DMS53 treated with DMSO at 0.1 percent for 48 hours (cell line): ENCODE results near the gene DNAJC27.
A peak's percentile ranks its signal among the peaks of the same experiment; 100 is the strongest.
"Not testable (repeated sequence)": the region's sequence is repeated elsewhere in the genome, so short reads cannot be mapped to it uniquely, and the experiment has no call there.

Source experiments
- DNase-seq: peaks from one replicate; lab custom pipeline; 2025; ENCODE audit not compliant: unreplicated experiment; lab: John Stamatoyannopoulos, UW

DNAJC27 gene

DNA sequence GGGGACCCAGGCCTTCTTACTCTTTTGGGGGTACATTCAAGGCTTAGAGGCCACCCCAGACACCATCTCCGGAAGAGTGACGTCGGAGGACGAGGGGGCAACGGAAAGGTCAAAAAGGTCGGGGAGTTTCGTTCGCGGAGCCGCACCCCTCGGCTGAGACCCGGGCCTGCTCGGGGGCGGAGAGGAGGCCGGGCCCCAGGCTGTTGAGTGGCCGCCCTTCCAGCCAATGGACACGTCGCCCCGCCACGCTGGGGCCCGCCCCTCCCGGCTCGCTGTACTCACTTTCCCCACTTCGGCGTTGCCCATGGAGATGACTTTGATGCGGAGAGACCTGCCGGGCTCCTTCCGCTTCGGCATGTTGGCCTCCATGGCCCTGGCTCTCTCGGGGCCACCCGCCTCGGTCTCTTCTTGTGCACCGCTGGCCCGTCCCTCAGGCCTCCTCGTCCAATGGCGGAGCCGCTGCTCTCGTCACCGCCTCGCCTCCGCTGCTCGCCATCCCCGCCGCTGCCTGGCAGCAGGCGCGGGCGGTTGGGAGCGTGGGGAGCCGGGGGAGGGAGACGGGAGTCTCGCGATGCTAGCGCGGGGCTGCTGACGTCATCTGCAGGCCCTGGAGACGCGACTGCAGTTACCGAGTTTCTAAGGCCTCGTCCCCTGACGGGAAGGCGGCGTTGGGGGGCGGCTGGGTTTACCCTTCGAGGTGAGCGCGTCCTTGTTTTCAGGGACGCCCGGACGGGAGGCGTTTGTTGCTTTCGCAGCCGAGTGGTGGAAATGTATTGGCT lies at the start of gene DNAJC27:
Gene DNAJC27 (minus strand): TSS at position 420 of the 779 bp plus-strand sequence. CDS start 51 bp downstream, at position 369.
- peak; percentile 84 for DNase-seq

DNA sequence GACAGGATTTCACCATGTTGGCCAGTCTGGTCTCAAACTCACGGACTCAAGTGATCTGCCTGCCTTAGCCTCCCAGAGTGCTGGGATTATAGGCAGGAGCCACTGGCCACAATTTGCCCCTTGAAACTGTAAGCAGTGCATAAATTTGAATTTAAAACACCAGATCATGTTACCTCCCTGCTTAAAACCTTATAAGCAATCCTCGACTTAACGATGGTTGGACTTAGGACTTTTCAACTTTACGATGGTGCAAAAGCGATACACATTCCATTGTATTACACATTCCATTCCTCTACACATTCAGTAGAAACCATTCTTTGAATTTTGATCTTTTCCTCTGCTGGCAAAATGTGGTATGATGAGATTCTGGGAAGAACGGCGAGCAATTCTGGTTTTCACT lies 46.9 kb upstream of the DNAJC27 start:
- DNase-seq, result no peak

DNA sequence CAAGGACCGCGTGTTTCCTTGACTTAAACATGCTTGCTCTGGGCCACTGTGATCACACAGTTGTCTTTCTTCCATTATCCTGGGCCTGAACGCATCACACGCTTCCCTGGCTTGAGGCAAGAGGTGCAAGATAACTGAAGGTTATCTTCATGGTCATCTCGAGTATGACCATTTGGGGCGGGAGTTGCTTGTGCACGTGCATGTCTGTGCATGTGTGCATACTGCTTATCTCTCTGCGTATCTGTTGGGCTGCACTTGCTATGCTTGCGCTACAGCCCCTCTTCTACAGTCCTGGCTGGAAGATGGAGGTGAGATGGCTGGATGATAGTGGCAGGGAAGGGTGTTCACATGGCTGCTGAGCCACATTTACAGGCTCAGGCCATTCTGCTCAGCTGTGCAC lies 42.9 kb upstream of the DNAJC27 start:
- DNase-seq, result no peak

DNA sequence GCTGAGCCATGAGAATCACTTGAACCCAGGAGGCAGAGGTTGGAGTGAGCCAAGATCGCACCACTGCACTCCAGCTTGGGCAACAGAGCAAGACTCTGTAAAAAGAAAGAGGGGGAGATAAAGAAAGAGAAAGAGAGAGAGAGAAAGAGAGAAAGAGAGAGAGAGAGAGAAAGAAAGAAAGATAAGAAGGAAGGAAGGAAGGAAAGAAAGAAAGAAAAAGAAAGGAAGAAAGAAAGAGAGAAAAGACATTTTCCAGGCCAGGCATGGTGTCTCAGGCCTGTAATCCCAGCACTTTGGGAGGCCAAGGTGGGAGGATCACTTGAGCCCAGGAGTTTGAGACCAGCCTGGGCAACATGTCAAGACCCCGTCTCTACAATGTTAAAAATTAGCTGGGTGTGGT lies 39.6 kb upstream of the DNAJC27 start:
- DNase-seq, result not testable (repeated sequence)

DNA sequence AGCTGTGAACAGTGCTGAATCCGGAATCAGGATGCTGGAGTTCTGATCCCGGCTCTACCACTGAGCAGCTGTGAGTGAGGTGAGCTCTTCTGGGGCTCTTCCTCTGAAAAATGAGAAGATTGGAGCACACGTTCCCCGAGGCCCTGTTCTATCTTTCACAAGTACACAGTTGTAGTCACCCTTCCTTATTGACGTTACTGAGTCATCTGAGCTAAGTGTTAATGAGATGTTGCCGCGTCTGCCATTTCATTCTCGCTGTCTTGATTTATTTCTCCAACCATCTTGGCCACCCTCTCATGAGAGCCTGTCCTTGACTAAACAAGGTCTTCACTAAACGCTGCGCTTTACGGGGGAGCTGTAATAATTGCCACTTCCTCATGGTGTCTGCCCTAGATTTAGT lies 38.2 kb upstream of the DNAJC27 start:
- peak; percentile 31 for DNase-seq

DNA sequence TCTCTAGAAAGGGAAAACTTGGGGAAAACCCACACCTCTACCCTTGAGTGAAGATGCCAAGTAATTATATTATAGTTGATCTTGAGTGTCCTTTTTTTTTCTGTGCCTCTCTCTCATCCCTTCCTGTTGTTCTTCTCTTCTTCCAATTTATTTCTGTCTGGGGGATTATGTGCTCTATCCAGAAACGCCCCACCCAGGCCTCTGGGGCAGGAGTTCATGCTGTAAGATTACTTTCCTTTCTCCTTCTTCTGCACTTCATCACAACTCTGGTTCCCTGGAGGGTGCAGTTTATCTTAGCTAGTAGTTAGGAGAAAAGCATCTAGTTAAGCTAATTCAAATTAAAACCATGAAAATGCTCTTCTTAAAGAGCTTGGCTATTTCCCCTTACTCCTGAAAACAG lies 30.3 kb upstream of the DNAJC27 start:
- DNase-seq, result no peak

DNA sequence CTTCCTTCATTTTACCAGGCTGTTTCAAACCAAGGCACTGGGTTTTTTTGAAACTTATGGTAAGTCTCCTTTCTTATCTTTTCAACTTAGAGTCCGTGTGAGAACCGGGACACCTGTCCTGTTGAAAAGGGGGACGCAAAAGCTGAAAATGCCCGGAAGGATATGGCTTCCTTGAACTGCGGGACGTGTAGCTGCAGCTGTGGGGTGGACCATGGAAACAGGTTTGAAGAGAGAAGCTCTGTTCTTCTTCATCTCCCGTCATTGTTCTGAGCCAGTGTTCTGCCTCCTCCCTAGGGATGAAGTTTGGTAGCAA lies 29.5 kb upstream of the DNAJC27 start:
- no peak for DNase-seq

DNA sequence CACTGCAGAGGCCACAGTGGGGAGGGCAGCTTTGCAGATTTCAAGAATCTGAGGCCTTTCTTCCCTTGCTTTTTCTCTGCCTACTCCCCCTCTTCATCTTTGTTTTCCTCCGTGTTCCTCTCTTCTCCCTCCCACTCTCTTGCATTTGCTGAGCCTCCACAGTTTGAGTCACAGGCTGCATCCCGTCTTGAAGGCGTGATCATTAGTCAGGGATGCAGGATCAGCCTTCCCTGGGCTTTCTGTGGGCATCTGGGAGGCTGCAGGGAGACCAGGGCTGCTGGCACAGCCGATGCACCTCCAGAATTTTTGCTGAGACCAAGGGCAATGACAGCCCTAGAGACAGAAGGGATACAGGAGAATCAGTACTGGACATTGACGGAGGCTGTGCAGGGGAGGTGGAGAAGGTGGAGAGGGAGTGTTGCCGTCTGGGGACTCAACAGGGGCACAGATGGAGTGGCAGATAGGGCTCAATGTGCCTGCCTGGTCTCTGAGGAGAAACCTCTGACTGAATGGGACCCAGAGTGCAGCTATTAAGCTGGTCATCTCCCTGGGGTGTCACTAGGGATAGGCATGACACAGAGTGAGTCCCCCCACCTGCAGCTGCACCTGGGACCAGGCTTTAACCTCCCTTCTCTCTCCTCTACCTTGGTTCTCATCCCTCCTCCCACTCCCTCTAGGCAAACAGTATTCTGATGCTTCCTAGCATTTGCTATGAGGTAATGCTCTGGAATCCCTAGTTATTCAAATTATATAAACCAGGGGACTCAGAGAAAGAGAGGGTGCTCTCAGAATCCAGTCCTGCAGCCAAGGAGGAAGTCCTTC lies 29.0 kb upstream of the DNAJC27 start:
- DNase-seq, result no peak

DNA sequence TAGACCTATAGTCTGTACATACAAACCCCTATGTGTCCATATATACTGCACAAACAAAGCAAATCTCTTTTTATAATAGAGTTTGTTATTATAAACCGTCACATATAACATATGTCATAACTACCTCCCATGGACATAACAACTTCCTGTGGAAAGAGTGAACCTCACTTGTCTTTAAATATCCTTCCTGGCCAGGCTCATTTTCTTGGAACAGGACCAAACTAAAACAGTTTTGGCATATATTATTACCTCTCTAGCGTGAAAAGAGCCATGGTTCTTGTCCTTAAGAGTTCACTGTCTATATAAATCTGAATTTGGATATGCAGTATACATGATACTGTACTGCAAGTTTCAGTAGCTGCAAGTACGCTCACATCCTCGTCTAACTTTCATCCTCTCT lies 28.3 kb upstream of the DNAJC27 start:
- no peak for DNase-seq

DNA sequence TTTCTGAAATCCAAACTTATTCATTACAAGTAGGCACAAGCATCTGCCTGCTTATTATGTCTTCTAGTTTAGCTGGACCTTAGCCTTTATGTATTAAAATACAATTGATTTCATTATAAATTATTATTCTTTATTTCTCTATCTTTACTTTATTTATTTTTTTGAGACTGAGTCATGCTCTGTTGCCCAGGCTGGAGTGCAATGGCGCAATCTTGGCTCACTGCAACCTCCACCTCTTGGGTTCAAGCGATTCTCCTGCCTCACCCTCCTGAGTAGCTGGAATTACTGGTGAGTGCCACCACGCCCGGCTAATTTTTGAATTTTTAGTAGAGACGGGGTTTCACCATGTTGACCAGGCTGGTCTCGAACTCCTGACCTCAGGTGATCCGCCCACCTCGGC lies 27.3 kb upstream of the DNAJC27 start:
- not testable (repeated sequence) for DNase-seq

DNA sequence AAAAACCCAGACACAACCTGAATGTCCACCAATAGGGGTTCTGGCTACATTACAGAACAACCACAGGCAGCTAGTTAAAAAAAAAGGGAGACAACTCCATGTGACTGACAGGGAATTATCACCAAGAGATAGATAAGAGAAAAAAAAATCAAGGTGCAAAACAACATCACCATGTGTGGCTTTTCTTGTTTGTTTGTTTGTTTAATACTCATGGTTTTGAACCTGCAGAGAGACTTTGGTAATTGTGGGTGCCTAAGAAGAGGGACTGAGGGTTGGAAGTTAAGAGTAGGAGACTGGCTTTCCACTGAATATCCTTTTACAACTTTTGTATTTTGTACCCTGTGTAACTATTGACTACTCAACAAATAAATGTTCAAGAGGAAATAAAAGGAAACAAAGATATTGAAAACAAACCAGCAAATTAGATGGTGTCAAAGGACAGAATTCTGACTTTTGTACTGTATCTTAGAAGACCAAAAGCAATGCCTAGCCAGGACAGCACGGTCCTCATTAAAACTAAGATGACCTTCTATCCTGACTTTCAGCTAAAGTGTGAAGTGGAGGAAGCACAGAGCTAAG lies 22.5 kb upstream of the DNAJC27 start:
- no peak for DNase-seq

DNA sequence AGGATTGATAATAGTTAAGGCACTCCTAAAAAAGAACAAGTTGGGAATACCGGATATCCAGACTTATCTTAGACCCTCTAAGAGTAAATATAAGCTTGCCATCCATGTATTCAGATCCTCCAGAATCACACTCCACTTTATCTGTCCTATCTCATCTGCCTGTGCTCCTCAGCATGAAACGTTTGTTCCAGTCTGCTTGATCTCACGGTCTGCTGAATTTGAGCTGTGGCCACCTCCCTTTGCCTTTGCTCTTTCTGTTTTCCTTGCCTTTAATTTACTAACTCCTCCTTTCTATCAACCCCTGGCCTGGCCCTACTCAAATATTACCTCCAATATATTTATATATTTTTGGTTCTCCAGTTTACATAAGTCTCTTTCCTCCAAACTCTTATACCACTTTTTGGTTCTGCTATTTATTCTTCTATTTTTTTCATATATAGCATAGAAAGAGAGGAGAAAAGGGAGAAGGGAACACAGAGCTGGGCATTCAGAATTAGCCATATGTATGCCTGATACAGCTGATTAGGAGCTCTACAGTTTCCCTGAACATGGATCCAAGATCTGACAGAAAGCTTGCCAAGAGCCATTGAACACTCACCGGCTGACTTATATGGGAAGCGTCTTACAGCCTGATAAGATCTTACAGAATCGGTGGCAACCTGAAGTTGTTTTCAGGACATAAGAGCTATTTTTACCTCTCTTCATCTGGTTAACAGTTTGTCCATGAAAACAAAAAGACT lies 21.8 kb upstream of the DNAJC27 start:
- peak; percentile 57 for DNase-seq

DNA sequence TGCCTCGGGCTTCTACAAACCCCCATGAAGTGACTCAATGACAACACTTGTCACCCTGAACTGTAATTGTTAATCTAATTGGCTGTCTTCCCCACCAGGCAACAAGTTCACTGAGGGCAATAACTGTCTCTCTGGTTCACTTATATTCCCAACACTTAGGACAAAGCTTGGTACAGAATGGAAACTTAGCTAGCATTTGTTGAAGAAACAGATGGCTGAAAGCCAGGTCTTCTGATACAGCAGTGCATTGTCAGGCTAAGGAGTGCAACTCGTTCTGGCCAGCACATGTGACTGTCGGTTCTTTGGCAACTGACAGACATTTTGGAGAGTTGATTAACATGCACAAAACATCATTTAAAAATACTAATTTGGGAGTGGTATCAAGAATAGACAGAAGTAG lies 14.6 kb upstream of the DNAJC27 start:
- no peak for DNase-seq

DNA sequence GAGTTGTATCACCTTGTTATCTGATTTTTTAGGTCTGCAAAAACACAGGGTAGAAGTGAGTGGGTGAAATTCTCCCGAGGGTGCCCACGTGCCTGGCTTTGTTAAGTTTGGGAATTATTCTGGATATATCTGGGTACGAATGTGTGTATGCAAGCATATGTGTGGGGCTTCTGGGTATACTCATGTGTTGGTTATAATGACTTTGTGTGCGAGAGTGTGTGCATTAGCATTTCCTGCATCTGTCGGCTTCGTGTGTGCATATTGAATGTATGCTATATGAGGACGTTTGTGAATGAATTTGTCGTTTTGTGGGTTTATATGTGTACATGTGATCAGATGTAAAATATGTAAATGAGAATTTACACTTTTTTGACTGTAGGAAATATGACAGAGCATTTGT lies 13.8 kb upstream of the DNAJC27 start:
- DNase-seq, result no peak

DNA sequence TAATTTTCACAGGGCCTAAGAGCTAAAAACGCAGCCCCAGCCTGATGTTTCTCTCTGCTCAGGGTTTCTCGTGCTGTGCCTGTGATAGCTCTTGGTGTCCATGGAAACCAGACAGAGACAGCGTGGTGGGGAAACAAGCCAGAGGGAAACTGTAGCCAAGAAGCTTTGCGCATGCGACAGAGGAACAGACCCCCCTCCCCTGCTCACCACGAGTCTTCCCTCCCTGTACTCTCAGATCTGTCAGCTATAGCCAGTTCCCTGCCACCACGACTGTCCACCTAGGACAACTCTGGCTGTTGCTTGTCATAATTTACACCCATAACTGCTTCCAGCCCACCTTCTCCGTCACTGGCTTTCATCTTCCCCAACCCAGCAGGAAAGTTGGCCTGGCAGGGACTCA lies 13.2 kb upstream of the DNAJC27 start:
- no peak for DNase-seq

DNA sequence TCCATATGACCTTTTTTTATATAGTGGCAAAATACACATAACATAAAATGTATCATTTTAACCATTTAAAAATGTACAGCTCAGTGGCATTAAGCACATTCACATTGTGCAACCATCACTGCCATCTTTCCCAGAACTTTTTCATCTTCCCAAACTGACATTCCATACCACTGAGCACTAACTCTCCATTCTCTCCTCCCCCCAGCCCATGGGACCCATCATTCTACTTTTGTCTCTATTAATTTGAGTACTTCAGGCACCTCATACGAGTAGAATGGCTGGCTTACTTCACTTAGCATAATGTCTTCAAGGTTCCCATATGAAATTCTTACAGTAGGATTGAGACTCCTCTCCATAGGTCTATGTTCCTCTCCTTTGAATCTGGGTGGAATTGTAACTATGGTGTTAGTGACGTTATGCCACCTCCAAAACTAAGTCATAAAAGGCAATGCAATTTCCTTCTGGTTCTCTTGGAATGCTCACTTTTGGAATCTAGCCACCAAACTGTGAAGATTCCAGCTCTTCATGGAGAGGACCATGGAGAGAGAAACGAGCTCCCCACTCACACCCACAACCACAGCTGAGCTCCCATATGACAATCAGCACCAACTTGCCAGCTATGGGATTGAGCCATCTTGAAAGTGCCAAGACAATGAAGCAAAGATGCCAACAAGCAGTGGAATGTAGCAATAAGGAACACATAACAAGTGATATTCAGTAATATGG lies 9.8 kb upstream of the DNAJC27 start:
- no peak for DNase-seq

DNA sequence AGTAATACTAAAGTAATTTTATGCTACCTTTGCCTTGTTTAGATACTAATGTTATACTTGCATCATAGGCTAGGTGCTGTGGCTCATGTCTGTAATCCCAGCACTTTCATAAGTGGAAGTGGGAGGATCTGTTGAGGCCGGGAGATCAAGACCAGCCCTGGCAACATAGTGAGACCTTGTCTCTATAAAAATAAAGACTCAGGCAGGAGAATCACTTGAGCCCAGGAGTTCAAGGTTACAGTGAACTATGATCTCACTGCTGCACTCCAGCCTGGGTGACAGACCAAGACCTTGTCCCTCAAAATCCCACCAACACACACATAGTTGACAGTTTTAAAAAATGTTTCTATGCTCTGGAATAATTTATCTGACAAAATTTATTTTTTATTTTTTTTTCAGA lies 6.9 kb upstream of the DNAJC27 start:
- no peak for DNase-seq

DNA sequence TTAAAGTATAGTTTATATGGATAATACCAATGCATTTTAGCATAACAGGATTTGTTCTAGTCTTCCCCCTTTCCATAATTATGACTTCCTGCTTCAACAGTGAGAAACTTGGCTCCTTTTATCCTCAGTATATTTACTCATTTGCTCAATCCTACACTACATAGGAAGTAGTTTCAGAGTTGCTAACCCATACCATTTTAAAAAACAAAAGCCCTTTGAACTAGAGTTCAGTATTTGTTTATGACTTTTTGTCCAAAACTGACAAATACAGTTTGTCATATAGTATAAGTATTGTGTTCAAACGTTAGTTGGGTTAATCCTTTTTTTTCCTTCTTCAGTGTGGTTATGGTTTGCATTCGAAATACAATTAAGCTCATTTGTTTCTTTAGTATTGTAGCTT lies 5.9 kb upstream of the DNAJC27 start:
- DNase-seq, result no peak

DNA sequence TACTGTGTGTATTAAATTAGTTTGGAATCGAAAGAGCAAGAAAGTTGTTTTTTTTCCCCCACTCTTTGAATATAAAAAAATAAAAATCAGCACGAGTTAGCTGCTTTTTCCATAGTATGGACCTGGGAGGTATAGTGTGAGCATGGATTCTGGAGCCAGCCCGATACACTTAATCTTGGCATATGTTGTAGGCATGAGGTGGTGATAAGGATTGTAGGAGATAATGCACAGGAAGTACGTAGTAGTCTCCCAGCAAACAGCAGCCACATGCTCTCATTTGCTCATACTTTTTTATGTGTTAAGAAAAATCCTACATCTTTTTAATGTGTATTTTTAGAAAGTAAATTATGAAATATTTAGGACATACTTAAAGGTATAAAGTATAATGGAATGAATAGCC lies 2.1 kb upstream of the DNAJC27 start:
- DNase-seq, result no peak

DNA sequence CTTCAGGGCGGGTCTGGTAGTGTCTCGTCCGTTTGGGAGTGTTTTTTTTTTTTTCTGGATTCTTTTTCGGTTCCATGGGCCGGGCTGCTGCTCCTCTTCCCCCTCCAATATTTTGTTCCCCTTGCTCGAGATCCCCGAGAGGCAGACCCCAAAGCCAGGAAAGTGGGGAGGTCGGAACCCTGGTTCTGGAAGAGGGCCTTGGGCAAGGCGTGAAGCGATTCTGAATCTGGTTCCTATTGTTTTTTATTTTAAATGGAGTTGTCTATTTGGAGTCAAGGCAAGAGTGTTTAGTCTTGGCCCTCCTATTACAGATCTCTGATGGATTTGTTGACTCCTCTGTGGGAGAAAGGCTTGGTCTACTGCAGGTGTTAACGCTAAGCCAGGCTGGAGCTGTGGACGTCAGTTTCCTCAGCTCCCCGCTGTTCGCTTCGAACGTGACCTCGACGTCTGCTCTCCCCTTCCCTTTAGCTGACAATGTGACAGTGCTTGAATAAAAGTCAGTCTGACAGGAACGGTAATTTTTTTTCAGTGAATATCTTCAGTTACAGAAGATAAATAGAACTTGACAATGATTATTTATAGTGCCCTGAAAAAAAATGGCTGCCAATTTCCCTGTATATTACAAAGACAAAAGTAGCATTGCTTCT lies 683 bp upstream of the DNAJC27 start:
- DNase-seq, result peak; percentile 36

DNA sequence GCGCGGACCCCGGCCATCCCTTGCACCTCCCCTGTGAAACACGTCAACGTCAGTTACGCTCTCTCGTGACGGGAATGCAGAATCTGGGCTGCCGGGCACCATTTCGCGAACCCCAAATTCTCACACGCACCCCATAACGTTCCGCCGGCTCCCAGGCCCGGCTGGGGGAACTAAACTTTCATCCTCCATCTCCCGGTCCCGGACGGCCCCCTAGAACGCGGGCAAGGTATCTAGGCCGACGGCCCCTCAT lies 544 bp downstream of the DNAJC27 start:
- no peak for DNase-seq
